Tibial artery (tissue), 4 donors: ENCODE data around the gene CNTN4.

Experiments used
- DNase-seq, 2 donors: peaks; one replicate each; pipeline ENCODE4 v3.0.0-alpha.2; 2019
- H3K27ac ChIP-seq, 2 donors: fragments of 200-600 bp; sonication (generic) in 1 of 2; 1 replicate in 1 of 2; 2 replicates in 1 of 2; pipeline ENCODE4 v1.5.1; 2018 to 2019; ENCODE audit warnings: mild to moderate bottlenecking in 1 of 2
- H3K27me3 ChIP-seq, 2 donors: fragments of 200-600 bp; sonication (generic) in 1 of 2; one replicate each; pipeline versions ENCODE4 v1.5.1 to v1.6.0; 2016 to 2019
- H3K36me3 ChIP-seq, 3 donors: fragments of 200-600 bp; sonication (generic) in 2 of 3; one replicate each; pipeline ENCODE4 v1.5.1; 2016 to 2019; ENCODE audit warnings: mild to moderate bottlenecking in 2 of 3
- H3K4me1 ChIP-seq, 4 donors: fragments of 200-600 bp; sonication (generic) in 2 of 4; 1 replicate in 3 of 4; 2 replicates in 1 of 4; pipeline ENCODE4 v1.5.1; 2016 to 2019
- H3K4me3 ChIP-seq, 2 donors: fragments of 200-600 bp; sonication (generic) in 1 of 2; 1 replicate in 1 of 2; 2 replicates in 1 of 2; pipeline ENCODE4 v1.5.1; 2018 to 2019; ENCODE audit warnings: mild to moderate bottlenecking in 2 of 2
- H3K9me3 ChIP-seq, 3 donors: fragments of 200-600 bp; sonication (generic) in 1 of 3; one replicate each; pipeline ENCODE4 v1.5.1; 2016 to 2019
- CTCF ChIP-seq, 2 experiments: fragments of 200-600 bp in 1 of 2; fragments of 450-650 bp in 1 of 2; IDR thresholded peaks; one replicate each; pipeline ENCODE4 v1.5.1; 2017 to 2019; ENCODE audit warnings: antibody characterized with exemption in 2 of 2, mild to moderate bottlenecking in 1 of 2, moderate library complexity in 1 of 2
- intact Hi-C: fragments of 100-400 bp; cut with DNase I; formaldehyde crosslinking; loops from one replicate; pipeline ENCODE4 v1.15.0; 2023; ENCODE audit warnings: low total_unique reads

The CNTN4 gene

DNA sequence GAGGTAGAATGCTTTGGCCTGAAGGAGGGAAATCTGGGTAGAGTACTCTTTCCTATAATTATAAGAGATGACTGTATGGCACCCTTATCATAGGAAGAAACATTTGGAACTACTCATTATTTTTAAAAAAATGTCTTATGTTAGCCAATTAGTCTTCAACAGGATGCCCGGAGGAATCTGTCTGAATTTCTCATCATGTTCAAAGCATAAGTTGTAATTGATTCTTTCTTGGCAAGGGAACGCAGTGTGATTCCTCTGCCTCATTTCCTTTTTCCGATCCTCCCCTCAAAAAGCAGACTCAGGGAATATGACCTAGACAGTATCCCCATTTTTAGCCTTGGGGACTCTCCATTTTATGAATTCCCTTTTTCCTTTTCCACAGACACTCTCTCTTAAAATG is 846.5 kb downstream of the CNTN4 start:
- Histone ChIP-seq H3K4me3 (no peak overlapping the region), H3K4me1 (no peaks in the 10 kb centered on the region), H3K27ac (no peak overlapping the region), H3K9me3 (no peaks in the 10 kb centered on the region), H3K36me3 (no peaks in the 10 kb centered on the region), H3K27me3 (no peaks in the 10 kb centered on the region)
- no peak for TF ChIP-seq CTCF (IDR thresholded peaks at IDR 0.05)
- intact Hi-C loops: no loop called here
- no peak for DNase-seq

DNA sequence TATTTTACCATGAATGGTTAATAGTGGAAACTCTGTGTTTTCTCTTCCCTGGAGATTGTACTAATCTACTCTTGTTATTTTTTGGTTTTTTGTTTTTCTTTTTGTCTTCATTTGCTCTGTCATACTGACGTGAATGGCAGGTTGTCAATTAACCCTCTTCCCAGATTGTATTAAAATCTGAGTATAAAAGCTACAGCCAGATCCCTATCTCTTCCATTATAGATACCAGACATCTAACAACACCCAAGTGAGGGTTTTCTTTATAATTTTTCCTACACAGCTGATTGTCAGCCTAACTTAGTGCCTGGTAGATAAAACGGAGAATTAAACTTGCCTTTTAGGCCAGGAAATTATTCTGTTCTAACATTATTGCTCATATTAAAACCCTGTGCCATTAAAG is 848.9 kb downstream of the CNTN4 start:
- H3K27ac ChIP-seq: no peak overlapping the region
- intact Hi-C loops: no loop called here
- H3K4me1 ChIP-seq: no peaks in the 10 kb centered on the region
- no peak for DNase-seq
- TF ChIP-seq CTCF (IDR thresholded peaks at IDR 0.05): no peak
- H3K36me3 ChIP-seq: no peaks in the 10 kb centered on the region
- no peak overlapping the region for H3K4me3 ChIP-seq
- no peaks in the 10 kb centered on the region for H3K27me3 ChIP-seq
- no peaks in the 10 kb centered on the region for H3K9me3 ChIP-seq

DNA sequence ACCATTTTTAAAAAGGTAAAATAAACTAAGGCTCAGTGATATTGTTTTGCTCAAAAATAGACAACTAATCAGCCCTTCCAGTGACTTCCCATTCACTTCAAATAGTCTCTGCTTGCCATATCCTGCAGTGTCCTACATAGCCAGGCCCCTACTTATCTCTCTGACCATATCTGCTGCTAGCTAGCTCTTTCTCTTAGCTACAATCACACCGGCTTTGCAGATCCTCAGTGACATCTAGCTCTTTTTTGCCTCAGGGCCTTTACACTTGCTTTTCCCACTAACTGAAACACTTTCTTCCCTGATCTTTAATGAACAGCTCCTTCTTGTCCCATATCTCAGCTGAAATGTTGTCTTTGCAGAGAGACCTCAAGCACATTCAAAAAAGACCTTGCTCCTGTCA is 850.2 kb downstream of the CNTN4 start:
- H3K36me3 ChIP-seq: no peaks in the 10 kb centered on the region
- no peak overlapping the region for H3K27ac ChIP-seq
- no peak for DNase-seq
- H3K27me3 ChIP-seq: no peaks in the 10 kb centered on the region
- H3K4me3 ChIP-seq: no peak overlapping the region
- H3K4me1 ChIP-seq: no peaks in the 10 kb centered on the region
- intact Hi-C loops: no loop called here
- no peak for TF ChIP-seq CTCF (IDR thresholded peaks at IDR 0.05)
- H3K9me3 ChIP-seq: no peaks in the 10 kb centered on the region

DNA sequence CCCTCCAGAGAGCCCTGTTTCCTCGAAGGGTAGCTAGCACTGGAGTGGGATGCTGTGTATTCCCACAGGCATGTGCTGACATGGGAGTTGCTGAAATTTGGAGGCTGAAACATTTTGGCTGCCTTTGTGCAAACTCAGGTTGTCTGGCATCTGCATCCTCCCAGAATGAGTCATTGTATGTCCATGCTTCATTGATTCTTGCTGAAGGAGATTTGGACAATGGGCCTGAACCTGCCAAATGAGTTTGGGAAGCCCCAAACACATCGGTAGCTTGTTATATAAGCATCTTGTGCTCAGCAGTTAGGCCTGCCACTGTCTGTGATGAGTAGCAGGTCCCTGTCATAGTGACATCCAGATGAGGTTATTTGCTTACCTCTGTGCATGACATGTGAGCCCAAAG is 851.5 kb downstream of the CNTN4 start:
- Histone ChIP-seq H3K27ac (no peak overlapping the region), H3K4me3 (no peak overlapping the region), H3K27me3 (no peaks in the 10 kb centered on the region), H3K4me1 (no peaks in the 10 kb centered on the region), H3K9me3 (no peaks in the 10 kb centered on the region), H3K36me3 (no peaks in the 10 kb centered on the region)
- TF ChIP-seq CTCF (IDR thresholded peaks at IDR 0.05): no peak
- intact Hi-C loops: no loop called here
- DNase-seq: no peak

- Histone ChIP-seq H3K27ac (no peak overlapping the region), H3K36me3 (no peaks in the 10 kb centered on the region), H3K27me3 (no peaks in the 10 kb centered on the region), H3K4me3 (no peak overlapping the region), H3K9me3 (no peaks in the 10 kb centered on the region), H3K4me1 (peaks cover 0 to 15% (median 0%) of the 10 kb centered on the region in 4 donors)
- DNase-seq: no peak
- intact Hi-C loops: no loop called here
- TF ChIP-seq CTCF (IDR thresholded peaks at IDR 0.05): no peak
These were observed 858.4 kb downstream of the CNTN4 start for GRCh38 chr3:2957115-2957514.

DNA sequence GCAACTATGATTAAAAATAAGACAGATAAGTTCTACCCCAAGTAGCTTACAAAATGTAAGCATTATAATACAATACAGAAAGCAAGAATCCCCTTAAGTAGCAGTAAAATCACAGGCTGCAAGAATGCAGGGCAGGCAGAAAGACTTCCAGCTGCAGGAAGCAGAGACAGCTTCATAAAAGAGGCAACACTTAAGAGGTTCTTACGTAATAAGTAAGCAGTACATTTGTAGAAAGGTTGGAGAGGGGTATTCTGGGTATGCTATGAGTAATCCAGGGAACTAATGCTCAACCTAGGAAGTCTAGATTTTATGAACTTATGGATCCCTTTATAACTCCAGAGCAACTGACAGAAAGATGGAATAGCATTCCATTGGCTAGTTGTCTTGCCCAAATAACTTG is 859.9 kb downstream of the CNTN4 start:
- TF ChIP-seq CTCF (IDR thresholded peaks at IDR 0.05): no peak
- Histone ChIP-seq H3K36me3 (no peaks in the 10 kb centered on the region), H3K27me3 (no peaks in the 10 kb centered on the region), H3K4me3 (no peak overlapping the region), H3K9me3 (no peaks in the 10 kb centered on the region), H3K4me1 (peaks cover 0 to 22% (median 0%) of the 10 kb centered on the region in 4 donors), H3K27ac (no peak overlapping the region)
- intact Hi-C loops: no loop called here
- no peak for DNase-seq
